ENCODE measurements around the gene KIAA1671. TPM values are rescaled to one million over a fixed set of nuclear protein-coding genes. Genes with fewer than 3 reads are reported as not detected.

Gene KIAA1671
- polyA plus RNA-seq, 1 donor from 2014 or later = 3.0 TPM

DNA sequence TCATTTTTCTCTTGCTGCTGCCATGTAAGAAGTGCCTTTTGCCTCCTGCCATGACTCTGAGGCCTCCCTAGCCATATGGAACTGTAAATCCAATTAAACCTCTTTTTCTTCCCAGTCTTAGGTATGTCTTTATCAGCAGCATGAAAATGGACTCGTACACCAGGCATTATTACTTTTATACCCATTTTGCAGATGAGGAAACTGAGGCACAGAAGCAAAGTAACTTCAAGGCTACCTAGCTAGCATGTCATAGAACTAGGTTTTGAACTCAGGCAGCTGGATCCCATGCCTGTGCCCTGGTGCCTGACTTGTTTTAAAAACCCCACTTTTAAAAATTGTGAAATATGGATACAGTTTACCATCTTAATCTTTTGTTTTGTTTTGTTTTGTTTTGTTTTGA lies 25.8 kb downstream of the KIAA1671 start:
- H3K27ac ChIP-seq (ENCODE audit: low read length) = no peak overlapping the region

GRCh38 chr22:24981066-24981465 lies 28.6 kb downstream of the KIAA1671 start:
- no peaks in the 10 kb centered on the region for H3K36me3 ChIP-seq (ENCODE audit: insufficient read depth, low read length)
- no peak overlapping the region for H2AFZ ChIP-seq (ENCODE audit: low read depth, low read length)
- no peaks in the 10 kb centered on the region for H3K79me2 ChIP-seq (replicated peaks; ENCODE audit: insufficient read depth, low read length)
- H3K9ac ChIP-seq (ENCODE audit: low read length) = no peak overlapping the region
- H3K9me3 ChIP-seq (ENCODE audit: low read length) = no peaks in the 10 kb centered on the region
- H4K20me1 ChIP-seq (ENCODE audit: insufficient read depth) = no peaks in the 10 kb centered on the region
- H3K4me3 ChIP-seq (ENCODE audit: low read length) = no peak overlapping the region
- no peaks in the 10 kb centered on the region for H3K27me3 ChIP-seq (ENCODE audit: insufficient read depth, low read depth, low read length)
- no peaks in the 10 kb centered on the region for H3K9me2 ChIP-seq (ENCODE audit: insufficient read depth, low read length)
- no peak overlapping the region for H3K27ac ChIP-seq (ENCODE audit: low read length)
- no peak overlapping the region for H3K4me2 ChIP-seq (ENCODE audit: low read length)
- H3F3A ChIP-seq (ENCODE audit: insufficient read depth, low read length, poor library complexity, severe bottlenecking) = no peaks in the 10 kb centered on the region
- no peak for TF ChIP-seq CTCF (IDR thresholded peaks at IDR 0.05; ENCODE audit: poor library complexity, severe bottlenecking)
- no peak for TF ChIP-seq REST (IDR thresholded peaks at IDR 0.05; ENCODE audit: borderline replicate concordance)
- no peak for TF ChIP-seq RAD21 (conservative IDR thresholded peaks at IDR 0.05)
- TF ChIP-seq POLR2AphosphoS5 (IDR thresholded peaks at IDR 0.05) = no peak
- TF ChIP-seq SMC3 (conservative IDR thresholded peaks at IDR 0.05; ENCODE audit: poor library complexity) = no peak
- TF ChIP-seq MXI1 (conservative IDR thresholded peaks at IDR 0.05; ENCODE audit: poor library complexity, severe bottlenecking) = no peak
- no peak for TF ChIP-seq TAF1 (IDR thresholded peaks at IDR 0.05; ENCODE audit: low read depth)

More for the DNA sequence above, 25.8 kb downstream of the KIAA1671 start:
- H3K36me3 ChIP-seq (ENCODE audit: insufficient read depth, low read length) = no peaks in the 10 kb centered on the region
- H3K27me3 ChIP-seq (ENCODE audit: insufficient read depth, low read depth, low read length) = no peaks in the 10 kb centered on the region
- H3K9me3 ChIP-seq (ENCODE audit: low read length) = no peaks in the 10 kb centered on the region
- no peak overlapping the region for H3K4me3 ChIP-seq (ENCODE audit: low read length)
- H3F3A ChIP-seq (ENCODE audit: insufficient read depth, low read length, poor library complexity, severe bottlenecking) = no peaks in the 10 kb centered on the region
- H3K79me2 ChIP-seq (replicated peaks; ENCODE audit: insufficient read depth, low read length) = no peaks in the 10 kb centered on the region
- H2AFZ ChIP-seq (ENCODE audit: low read depth, low read length) = no peak overlapping the region
- TF ChIP-seq MXI1 (conservative IDR thresholded peaks at IDR 0.05; ENCODE audit: poor library complexity, severe bottlenecking) (no peak), EP300 (conservative IDR thresholded peaks at IDR 0.05; ENCODE audit: poor library complexity, severe bottlenecking) (no peak), CTCF (IDR thresholded peaks at IDR 0.05; ENCODE audit: poor library complexity, severe bottlenecking) (no peak), TAF1 (IDR thresholded peaks at IDR 0.05; ENCODE audit: low read depth) (no peak), EZH2 (IDR thresholded peaks at IDR 0.05; ENCODE audit: borderline replicate concordance, insufficient read depth, low read length, poor library complexity, severe bottlenecking) (no peak), REST (IDR thresholded peaks at IDR 0.05; ENCODE audit: borderline replicate concordance) (no peak), RAD21 (conservative IDR thresholded peaks at IDR 0.05) (no peak), POLR2AphosphoS5 (IDR thresholded peaks at IDR 0.05) (no peak), SMC3 (conservative IDR thresholded peaks at IDR 0.05; ENCODE audit: poor library complexity) (no peak)
- H4K20me1 ChIP-seq (ENCODE audit: insufficient read depth) = no peaks in the 10 kb centered on the region
- H3K9me2 ChIP-seq (ENCODE audit: insufficient read depth, low read length) = no peaks in the 10 kb centered on the region
- no peak overlapping the region for H3K4me2 ChIP-seq (ENCODE audit: low read length)
- H3K9ac ChIP-seq (ENCODE audit: low read length) = no peak overlapping the region
